ENCODE measurements around the gene KCNMA1. TPM values are rescaled to one million over a fixed set of nuclear protein-coding genes. Genes with fewer than 3 reads are reported as not detected.
"Not testable (repeated sequence)": the region's sequence is repeated elsewhere in the genome, so short reads cannot be mapped to it uniquely, and the experiment has no call there.

Gene KCNMA1
- total and polyA plus RNA-seq, 4 donors, result 36.2 to 95.0 (median 54.3) TPM

- H3K4me3 ChIP-seq (ENCODE audit: low read depth, low read length), result no peak overlapping the region
- H3K27me3 ChIP-seq (ENCODE audit: control insufficient read depth, insufficient read depth, low read length), result no peaks in the 10 kb centered on the region
- no peaks in the 10 kb centered on the region for H3K9me3 ChIP-seq (ENCODE audit: control insufficient read depth, insufficient read depth, low read length)
- no peaks in the 10 kb centered on the region for H3K36me3 ChIP-seq (ENCODE audit: control insufficient read depth, insufficient read depth, low read length)
- peaks cover 20% of the 10 kb centered on the region for H3K4me1 ChIP-seq (ENCODE audit: control insufficient read depth, insufficient read depth, low read length)
- no CpG with 5 or more reads among the region's 2 CpGs for WGBS (ENCODE audit: insufficient coverage)
- no peak overlapping the region for H3K27ac ChIP-seq (ENCODE audit: low read depth, low read length)
- no peak for DNase-seq (ENCODE audit: low read depth in 4 of 6, low spot score in 6 of 6)
Measured at GRCh38 chr10:77527839-77528238, 109.8 kb downstream of the KCNMA1 start.

DNA sequence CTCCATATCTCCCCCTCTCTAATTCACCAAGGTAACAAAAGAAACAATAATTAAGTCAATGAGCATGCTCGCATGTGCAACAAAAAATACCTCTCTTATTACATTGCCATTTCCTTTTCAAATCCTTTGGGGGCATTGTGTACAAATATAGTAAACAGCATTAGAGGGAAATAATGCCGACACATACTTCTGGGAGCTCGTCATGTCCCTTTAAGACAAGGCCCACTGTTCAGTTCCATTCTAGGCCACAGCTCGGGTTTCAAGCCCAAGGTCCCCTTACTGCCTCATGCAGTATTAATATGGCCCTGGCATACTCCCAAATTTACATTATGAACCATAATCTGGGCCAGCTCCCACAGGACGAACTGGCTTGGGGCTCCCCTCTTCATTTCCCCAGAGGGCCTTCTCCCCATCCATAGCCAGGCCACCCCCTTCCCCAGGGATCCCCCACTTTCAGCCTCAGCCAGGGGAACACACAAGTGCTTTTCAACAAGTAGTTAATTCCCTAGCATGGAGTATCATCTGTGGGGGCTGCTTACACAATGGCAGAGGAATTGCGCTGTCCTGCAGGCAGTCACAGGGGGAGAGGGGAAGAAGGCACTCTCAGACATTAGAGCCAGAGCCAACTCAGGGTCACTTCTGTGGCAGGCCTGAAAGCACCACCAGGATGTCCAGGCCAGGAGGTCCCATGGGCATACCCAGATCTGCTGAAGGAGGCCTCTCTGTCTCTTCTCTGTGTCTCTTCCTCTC, 110.6 kb downstream of the KCNMA1 start:
- H3K27ac ChIP-seq (ENCODE audit: low read depth, low read length), result peak overlapping the region; percentile 48
- H3K36me3 ChIP-seq (ENCODE audit: control insufficient read depth, insufficient read depth, low read length), result no peaks in the 10 kb centered on the region
- no peaks in the 10 kb centered on the region for H3K27me3 ChIP-seq (ENCODE audit: control insufficient read depth, insufficient read depth, low read length)
- DNase-seq (ENCODE audit: low read depth in 4 of 6, low spot score in 6 of 6), result peak in 1 of 6 donors; percentile 74
- peaks cover 20% of the 10 kb centered on the region for H3K4me1 ChIP-seq (ENCODE audit: control insufficient read depth, insufficient read depth, low read length)
- H3K9me3 ChIP-seq (ENCODE audit: control insufficient read depth, insufficient read depth, low read length), result no peaks in the 10 kb centered on the region
- H3K4me3 ChIP-seq (ENCODE audit: low read depth, low read length), result no peak overlapping the region
- 51% methylated on average over 5 of the region's 6 CpGs for WGBS (ENCODE audit: insufficient coverage)

GRCh38 chr10:77524281-77524711, 113.3 kb downstream of the KCNMA1 start:
- Histone ChIP-seq H3K27me3 (ENCODE audit: control insufficient read depth, insufficient read depth, low read length) (no peaks in the 10 kb centered on the region), H3K9me3 (ENCODE audit: control insufficient read depth, insufficient read depth, low read length) (no peaks in the 10 kb centered on the region), H3K4me1 (ENCODE audit: control insufficient read depth, insufficient read depth, low read length) (peaks cover 20% of the 10 kb centered on the region), H3K4me3 (ENCODE audit: low read depth, low read length) (no peak overlapping the region), H3K27ac (ENCODE audit: low read depth, low read length) (peak overlapping the region; percentile 42), H3K36me3 (ENCODE audit: control insufficient read depth, insufficient read depth, low read length) (no peaks in the 10 kb centered on the region)
- no CpG with 5 or more reads among the region's 6 CpGs for WGBS (ENCODE audit: insufficient coverage)
- DNase-seq (ENCODE audit: low read depth in 4 of 6, low spot score in 6 of 6), result peak in 2 of 6 donors; percentile 30 to 54

DNA sequence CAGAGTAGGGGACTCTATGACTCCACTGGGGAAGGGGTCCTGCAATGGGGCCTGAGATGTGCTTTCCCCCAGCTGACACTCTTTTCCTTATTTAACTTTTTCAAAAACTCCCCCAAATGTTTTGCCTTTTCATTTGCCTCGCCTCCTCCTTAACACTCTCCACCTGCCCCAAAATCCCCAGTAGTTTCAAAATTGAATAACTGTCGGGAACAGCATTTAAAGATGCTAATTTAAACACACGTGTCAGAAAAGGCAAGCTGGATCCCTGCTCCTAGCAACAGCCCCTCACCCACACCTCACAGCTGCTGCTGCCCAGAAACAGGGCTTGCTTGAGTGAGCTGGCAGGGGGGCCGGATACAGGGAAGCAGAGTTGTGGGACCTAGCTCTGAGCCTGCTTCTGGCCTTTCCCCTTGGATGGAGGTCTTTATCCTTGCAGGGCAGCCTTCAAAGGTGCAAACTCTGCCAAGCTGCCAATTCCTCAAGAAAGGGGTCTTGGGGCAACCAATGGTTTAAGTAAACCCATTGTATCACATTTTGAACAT, 115.3 kb downstream of the KCNMA1 start:
- no peaks in the 10 kb centered on the region for H3K27me3 ChIP-seq (ENCODE audit: control insufficient read depth, insufficient read depth, low read length)
- H3K4me3 ChIP-seq (ENCODE audit: low read depth, low read length), result no peak overlapping the region
- H3K27ac ChIP-seq (ENCODE audit: low read depth, low read length), result no peak overlapping the region
- no peaks in the 10 kb centered on the region for H3K9me3 ChIP-seq (ENCODE audit: control insufficient read depth, insufficient read depth, low read length)
- H3K4me1 ChIP-seq (ENCODE audit: control insufficient read depth, insufficient read depth, low read length), result peaks cover 18% of the 10 kb centered on the region
- DNase-seq (ENCODE audit: low read depth in 4 of 6, low spot score in 6 of 6), result peak in 1 of 6 donors; percentile 42
- 45% methylated on average over 4 of the region's 4 CpGs for WGBS (ENCODE audit: insufficient coverage)
- no peaks in the 10 kb centered on the region for H3K36me3 ChIP-seq (ENCODE audit: control insufficient read depth, insufficient read depth, low read length)

DNA sequence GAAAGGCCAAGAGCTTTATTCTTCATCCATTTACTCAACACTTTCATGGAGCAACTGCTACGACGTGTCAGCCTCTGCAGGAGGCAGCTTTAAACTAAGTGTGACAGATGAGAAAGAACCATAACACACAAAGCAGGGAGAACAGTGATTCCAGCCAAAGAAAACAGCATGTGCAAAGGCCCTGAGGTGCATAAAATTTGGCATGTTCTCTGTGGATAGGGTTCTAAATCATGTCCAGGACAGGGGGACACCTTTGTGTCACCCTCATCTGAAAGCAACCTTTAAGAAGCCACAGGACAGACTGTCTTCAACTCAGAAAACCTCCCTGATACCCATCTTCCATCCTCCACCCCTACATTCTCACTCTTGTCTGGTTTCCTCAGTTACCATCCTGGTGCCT, 116.6 kb downstream of the KCNMA1 start:
- H3K27ac ChIP-seq (ENCODE audit: low read depth, low read length), result no peak overlapping the region
- peaks cover 15% of the 10 kb centered on the region for H3K4me1 ChIP-seq (ENCODE audit: control insufficient read depth, insufficient read depth, low read length)
- no peaks in the 10 kb centered on the region for H3K27me3 ChIP-seq (ENCODE audit: control insufficient read depth, insufficient read depth, low read length)
- H3K4me3 ChIP-seq (ENCODE audit: low read depth, low read length), result no peak overlapping the region
- WGBS (ENCODE audit: insufficient coverage), result no CpG with 5 or more reads among the region's 2 CpGs
- no peaks in the 10 kb centered on the region for H3K9me3 ChIP-seq (ENCODE audit: control insufficient read depth, insufficient read depth, low read length)
- no peaks in the 10 kb centered on the region for H3K36me3 ChIP-seq (ENCODE audit: control insufficient read depth, insufficient read depth, low read length)
- no peak for DNase-seq (ENCODE audit: low read depth in 4 of 6, low spot score in 6 of 6)

DNA sequence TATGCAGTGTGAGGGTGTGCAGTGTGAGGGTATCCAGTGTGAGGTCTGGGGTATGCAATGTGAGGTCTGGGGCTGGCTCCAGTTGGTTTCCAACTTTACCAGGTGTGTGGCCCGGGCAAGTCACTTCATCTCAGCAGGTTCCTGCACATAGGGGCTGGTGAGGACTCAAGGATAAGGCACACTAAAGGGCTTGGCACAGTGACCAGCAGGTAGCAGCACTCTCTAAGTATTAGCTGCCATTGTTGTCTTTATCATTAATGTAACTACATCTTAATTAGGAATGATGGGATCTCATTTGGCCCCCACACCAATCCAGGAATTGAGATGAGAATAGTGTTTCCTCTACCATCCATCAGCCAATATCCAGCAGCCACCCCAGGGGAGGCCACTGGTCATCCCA, 117.3 kb downstream of the KCNMA1 start:
- H3K4me3 ChIP-seq (ENCODE audit: low read depth, low read length), result no peak overlapping the region
- WGBS (ENCODE audit: insufficient coverage), result 100% methylated on average over 1 of the region's 1 CpG
- DNase-seq (ENCODE audit: low read depth in 4 of 6, low spot score in 6 of 6), result no peak
- no peaks in the 10 kb centered on the region for H3K9me3 ChIP-seq (ENCODE audit: control insufficient read depth, insufficient read depth, low read length)
- H3K36me3 ChIP-seq (ENCODE audit: control insufficient read depth, insufficient read depth, low read length), result no peaks in the 10 kb centered on the region
- no peaks in the 10 kb centered on the region for H3K27me3 ChIP-seq (ENCODE audit: control insufficient read depth, insufficient read depth, low read length)
- peaks cover 13% of the 10 kb centered on the region for H3K4me1 ChIP-seq (ENCODE audit: control insufficient read depth, insufficient read depth, low read length)
- no peak overlapping the region for H3K27ac ChIP-seq (ENCODE audit: low read depth, low read length)

GRCh38 chr10:77519791-77520190, 117.8 kb downstream of the KCNMA1 start:
- not testable (repeated sequence) for H3K4me3 ChIP-seq (ENCODE audit: low read depth, low read length); H3K9me3 ChIP-seq (ENCODE audit: control insufficient read depth, insufficient read depth, low read length); DNase-seq (ENCODE audit: low read depth in 4 of 6, low spot score in 6 of 6); H3K27ac ChIP-seq (ENCODE audit: low read depth, low read length); H3K27me3 ChIP-seq (ENCODE audit: control insufficient read depth, insufficient read depth, low read length); H3K36me3 ChIP-seq (ENCODE audit: control insufficient read depth, insufficient read depth, low read length)
- peaks cover 11% of the 10 kb centered on the region for H3K4me1 ChIP-seq (ENCODE audit: control insufficient read depth, insufficient read depth, low read length)
- WGBS (ENCODE audit: insufficient coverage), result 64% methylated on average over 2 of the region's 2 CpGs

DNA sequence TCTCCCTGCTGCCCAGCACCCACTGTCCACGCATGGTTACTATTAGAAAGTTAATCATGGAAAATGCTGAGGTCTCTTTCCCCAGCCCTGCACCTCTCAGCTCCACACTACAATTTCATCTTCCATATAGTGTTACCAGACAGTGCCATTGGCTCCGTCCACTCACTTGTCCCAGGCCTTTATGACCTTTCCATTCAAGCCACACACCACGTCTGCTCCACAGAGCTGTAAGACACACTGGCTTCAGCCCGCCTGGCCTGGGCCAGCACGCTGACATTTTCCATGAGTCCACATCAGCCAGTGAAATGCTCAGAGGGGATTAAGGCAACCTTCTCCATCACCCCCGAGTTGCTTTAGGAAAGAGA, 118.7 kb downstream of the KCNMA1 start:
- H3K4me1 ChIP-seq (ENCODE audit: control insufficient read depth, insufficient read depth, low read length), result peaks cover 17% of the 10 kb centered on the region
- no peak for DNase-seq (ENCODE audit: low read depth in 4 of 6, low spot score in 6 of 6)
- no peaks in the 10 kb centered on the region for H3K36me3 ChIP-seq (ENCODE audit: control insufficient read depth, insufficient read depth, low read length)
- H3K9me3 ChIP-seq (ENCODE audit: control insufficient read depth, insufficient read depth, low read length), result no peaks in the 10 kb centered on the region
- no peaks in the 10 kb centered on the region for H3K27me3 ChIP-seq (ENCODE audit: control insufficient read depth, insufficient read depth, low read length)
- H3K27ac ChIP-seq (ENCODE audit: low read depth, low read length), result no peak overlapping the region
- WGBS (ENCODE audit: insufficient coverage), result 95% methylated on average over 6 of the region's 6 CpGs
- no peak overlapping the region for H3K4me3 ChIP-seq (ENCODE audit: low read depth, low read length)

- Histone ChIP-seq H3K36me3 (ENCODE audit: control insufficient read depth, insufficient read depth, low read length) (no peaks in the 10 kb centered on the region), H3K27ac (ENCODE audit: low read depth, low read length) (no peak overlapping the region), H3K9me3 (ENCODE audit: control insufficient read depth, insufficient read depth, low read length) (no peaks in the 10 kb centered on the region), H3K27me3 (ENCODE audit: control insufficient read depth, insufficient read depth, low read length) (no peaks in the 10 kb centered on the region), H3K4me1 (ENCODE audit: control insufficient read depth, insufficient read depth, low read length) (peaks cover 22% of the 10 kb centered on the region), H3K4me3 (ENCODE audit: low read depth, low read length) (no peak overlapping the region)
- 89% methylated on average over 5 of the region's 7 CpGs for WGBS (ENCODE audit: insufficient coverage)
- DNase-seq (ENCODE audit: low read depth in 4 of 6, low spot score in 6 of 6), result no peak
Measured at GRCh38 chr10:77518241-77518909, 119.2 kb downstream of the KCNMA1 start.

DNA sequence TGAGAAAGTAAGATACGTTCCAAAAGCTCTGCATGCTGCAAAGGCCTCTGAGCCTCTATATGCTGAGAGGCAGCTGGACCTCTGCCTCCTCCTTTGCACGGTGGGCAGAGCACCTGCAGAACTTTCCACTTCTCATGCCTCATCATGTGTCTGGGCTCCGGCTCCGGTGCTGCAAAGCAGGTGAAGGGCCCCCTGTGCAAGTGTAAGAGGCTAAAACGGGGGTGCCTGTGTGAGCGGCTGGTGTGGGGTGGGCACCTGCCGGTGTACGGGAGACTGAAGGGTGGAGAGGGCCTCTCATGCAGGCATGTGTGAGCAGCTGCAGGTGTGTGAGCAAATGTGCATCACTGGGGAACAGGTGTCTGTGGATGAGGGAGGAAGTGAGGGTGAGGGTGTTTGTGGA, 121.0 kb downstream of the KCNMA1 start:
- no peak overlapping the region for H3K4me3 ChIP-seq (ENCODE audit: low read depth, low read length)
- DNase-seq (ENCODE audit: low read depth in 4 of 6, low spot score in 6 of 6), result no peak
- 85% methylated on average over 8 of the region's 8 CpGs for whole genome bisulfite sequencing (ENCODE audit: insufficient coverage)

More for the DNA sequence above, 121.0 kb downstream of the KCNMA1 start:
- Histone ChIP-seq H3K27me3 (ENCODE audit: control insufficient read depth, insufficient read depth, low read length) (no peaks in the 10 kb centered on the region), H3K36me3 (ENCODE audit: control insufficient read depth, insufficient read depth, low read length) (no peaks in the 10 kb centered on the region), H3K9me3 (ENCODE audit: control insufficient read depth, insufficient read depth, low read length) (no peaks in the 10 kb centered on the region), H3K27ac (ENCODE audit: low read depth, low read length) (no peak overlapping the region), H3K4me1 (ENCODE audit: control insufficient read depth, insufficient read depth, low read length) (peaks cover 30% of the 10 kb centered on the region)

Measured in spinal cord (tissue), 10 donors.